ENCODE data around the gene KRTAP2-4.
"Not testable (repeated sequence)": the region's sequence is repeated elsewhere in the genome, so short reads cannot be mapped to it uniquely, and the experiment has no call there.

Gene KRTAP2-4

GRCh38 chr17:41059276-41060051 lies 6.2 kb downstream of the KRTAP2-4 start:
- H3K36me3 Mint-ChIP-seq (ENCODE audit: low read depth); H3K27ac Mint-ChIP-seq; H3K9me3 Mint-ChIP-seq; H3K4me3 Mint-ChIP-seq; DNase-seq; H3K4me1 Mint-ChIP-seq (ENCODE audit: low read depth): not testable (repeated sequence)
- peaks cover 51% of the 10 kb centered on the region for H3K27me3 Mint-ChIP-seq

- Mint-ChIP-seq H3K27me3 (peaks cover 55% of the 10 kb centered on the region), H3K9me3 (no peaks in the 10 kb centered on the region), H3K4me3 (no peak overlapping the region), H3K36me3 (ENCODE audit: low read depth) (no peaks in the 10 kb centered on the region), H3K27ac (no peak overlapping the region), H3K4me1 (ENCODE audit: low read depth) (no peaks in the 10 kb centered on the region)
- no peak for DNase-seq
These were observed 6.9 kb downstream of the KRTAP2-4 start for GRCh38 chr17:41058741-41059140.

DNA sequence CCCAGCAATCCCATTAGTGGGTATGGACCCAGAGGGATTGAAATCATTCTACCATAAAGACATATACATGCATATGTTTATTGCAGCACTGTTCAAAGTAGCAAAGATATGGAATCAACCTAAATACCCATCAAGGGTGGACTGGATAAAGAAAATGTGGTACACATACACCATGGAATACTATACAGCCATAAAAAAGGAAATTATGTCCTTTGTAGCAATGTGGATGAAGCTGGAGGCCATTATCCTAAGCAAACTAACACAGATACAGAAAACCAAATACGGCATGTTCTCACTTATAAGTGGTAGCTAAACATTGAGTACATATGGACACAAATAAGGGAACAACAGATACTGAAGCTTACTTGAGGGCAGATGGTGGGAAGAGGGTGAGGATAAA lies 8.1 kb downstream of the KRTAP2-4 start:
- no peaks in the 10 kb centered on the region for H3K4me1 Mint-ChIP-seq (ENCODE audit: low read depth)
- H3K4me3 Mint-ChIP-seq = no peak overlapping the region
- no peaks in the 10 kb centered on the region for H3K9me3 Mint-ChIP-seq
- no peak for DNase-seq
- no peak overlapping the region for H3K27ac Mint-ChIP-seq
- no peaks in the 10 kb centered on the region for H3K36me3 Mint-ChIP-seq (ENCODE audit: low read depth)
- H3K27me3 Mint-ChIP-seq = peaks cover 56% of the 10 kb centered on the region

GRCh38 chr17:41055130-41055529 lies 10.5 kb downstream of the KRTAP2-4 start, which contains the start of gene KRTAP2-2:
TSS of gene KRTAP2-2 (minus strand) at chr17:41055230. CDS start at chr17:41055211, 19 bp downstream.
- not testable (repeated sequence) for DNase-seq; H3K27ac Mint-ChIP-seq; H3K9me3 Mint-ChIP-seq; H3K4me3 Mint-ChIP-seq; H3K4me1 Mint-ChIP-seq (ENCODE audit: low read depth); H3K36me3 Mint-ChIP-seq (ENCODE audit: low read depth)
- H3K27me3 Mint-ChIP-seq = peaks cover 53% of the 10 kb centered on the region

GRCh38 chr17:41054556-41054955 lies 11.1 kb downstream of the KRTAP2-4 start:
- not testable (repeated sequence) for H3K9me3 Mint-ChIP-seq; H3K4me3 Mint-ChIP-seq; DNase-seq; H3K4me1 Mint-ChIP-seq (ENCODE audit: low read depth); H3K27ac Mint-ChIP-seq; H3K36me3 Mint-ChIP-seq (ENCODE audit: low read depth)
- peaks cover 54% of the 10 kb centered on the region for H3K27me3 Mint-ChIP-seq

DNA sequence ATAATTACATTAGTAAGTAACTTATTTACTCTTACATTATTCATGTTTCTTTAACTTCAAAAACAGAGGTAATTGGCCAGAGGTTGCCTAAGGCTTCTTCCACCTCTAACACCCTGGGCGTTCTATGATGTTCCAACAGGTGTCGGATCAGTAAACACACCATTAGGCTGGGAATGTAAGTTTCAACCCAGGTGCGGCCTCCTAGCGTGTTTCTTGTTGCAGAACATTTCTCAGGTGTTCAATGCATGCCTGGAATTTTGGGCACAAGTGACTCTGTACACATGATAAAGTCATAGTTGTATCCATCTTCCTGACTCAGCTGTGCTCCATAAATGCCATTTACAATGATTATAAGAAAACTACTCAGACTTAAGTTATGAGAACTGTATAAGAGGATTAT lies 11.7 kb downstream of the KRTAP2-4 start:
- DNase-seq = no peak
- no peaks in the 10 kb centered on the region for H3K36me3 Mint-ChIP-seq (ENCODE audit: low read depth)

GRCh38 chr17:41052566-41052965 lies 13.1 kb downstream of the KRTAP2-4 start:
- Mint-ChIP-seq H3K27ac (no peak overlapping the region), H3K27me3 (peaks cover 47% of the 10 kb centered on the region), H3K4me1 (ENCODE audit: low read depth) (no peaks in the 10 kb centered on the region), H3K36me3 (ENCODE audit: low read depth) (no peaks in the 10 kb centered on the region), H3K9me3 (no peaks in the 10 kb centered on the region), H3K4me3 (no peak overlapping the region)
- DNase-seq = no peak

More for the DNA sequence above, 11.7 kb downstream of the KRTAP2-4 start:
- Mint-ChIP-seq H3K27me3 (peaks cover 50% of the 10 kb centered on the region), H3K27ac (no peak overlapping the region), H3K4me3 (no peak overlapping the region), H3K4me1 (ENCODE audit: low read depth) (no peaks in the 10 kb centered on the region), H3K9me3 (no peaks in the 10 kb centered on the region)

DNA sequence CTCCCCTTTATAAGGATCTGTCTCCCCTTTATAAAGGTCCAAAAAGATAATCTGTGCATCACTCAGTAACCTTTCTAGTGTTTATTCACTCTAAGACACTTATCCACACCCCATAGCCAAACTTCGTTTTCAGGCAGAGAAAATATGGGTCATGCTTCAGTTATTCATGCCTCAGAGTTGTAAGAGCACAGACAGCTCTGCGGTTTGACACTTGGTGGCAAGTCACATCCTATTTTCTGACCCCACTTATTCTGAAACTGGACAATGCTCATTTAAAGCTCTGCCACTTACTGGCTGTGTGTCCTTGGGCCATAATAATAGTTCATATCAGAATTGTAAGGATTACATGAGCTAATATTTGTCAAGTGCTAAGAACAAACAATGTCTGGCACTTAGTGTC lies 16.6 kb downstream of the KRTAP2-4 start:
- no peaks in the 10 kb centered on the region for H3K9me3 Mint-ChIP-seq
- DNase-seq = no peak
- peaks cover 38% of the 10 kb centered on the region for H3K27me3 Mint-ChIP-seq

DNA sequence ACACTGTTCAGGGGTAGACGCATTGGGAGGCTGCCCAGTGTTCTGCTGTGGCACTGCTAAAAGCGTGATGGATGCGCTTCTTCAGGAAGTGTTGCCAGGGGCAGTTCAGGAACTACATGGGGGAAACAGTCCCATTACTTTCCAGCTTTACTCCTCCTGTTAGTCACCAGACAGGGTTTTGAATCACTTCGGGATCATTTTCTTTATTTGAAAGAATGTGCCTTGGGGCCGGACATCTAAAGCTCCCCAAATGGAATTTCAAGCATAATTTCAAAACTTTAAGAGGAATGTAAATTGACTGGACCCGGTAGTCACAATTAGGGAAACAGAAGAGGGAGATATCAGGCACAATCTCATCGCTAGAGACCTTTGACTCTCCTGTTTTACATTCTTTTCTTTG lies 17.2 kb downstream of the KRTAP2-4 start:
- Mint-ChIP-seq H3K27me3 (peaks cover 35% of the 10 kb centered on the region), H3K9me3 (peaks cover 3% of the 10 kb centered on the region), H3K4me3 (no peak overlapping the region), H3K27ac (no peak overlapping the region), H3K36me3 (ENCODE audit: low read depth) (no peaks in the 10 kb centered on the region), H3K4me1 (ENCODE audit: low read depth) (no peaks in the 10 kb centered on the region)
- no peak for DNase-seq

More for the DNA sequence above, 16.6 kb downstream of the KRTAP2-4 start:
- Mint-ChIP-seq H3K4me3 (no peak overlapping the region), H3K27ac (no peak overlapping the region), H3K4me1 (ENCODE audit: low read depth) (no peaks in the 10 kb centered on the region), H3K36me3 (ENCODE audit: low read depth) (no peaks in the 10 kb centered on the region)

GRCh38 chr17:41046735-41047465 lies 18.8 kb downstream of the KRTAP2-4 start, which contains the start of gene KRTAP2-1:
TSS of gene KRTAP2-1 (minus strand) at chr17:41047316. CDS start at chr17:41047267, 49 bp downstream.
- not testable (repeated sequence) for H3K4me1 Mint-ChIP-seq (ENCODE audit: low read depth); H3K4me3 Mint-ChIP-seq; H3K36me3 Mint-ChIP-seq (ENCODE audit: low read depth); DNase-seq; H3K9me3 Mint-ChIP-seq; H3K27ac Mint-ChIP-seq
- H3K27me3 Mint-ChIP-seq = peaks cover 29% of the 10 kb centered on the region

- Mint-ChIP-seq H3K9me3 (peaks cover 10% of the 10 kb centered on the region), H3K27ac (no peak overlapping the region), H3K27me3 (peaks cover 27% of the 10 kb centered on the region), H3K4me3 (no peak overlapping the region), H3K4me1 (ENCODE audit: low read depth) (no peaks in the 10 kb centered on the region), H3K36me3 (ENCODE audit: low read depth) (no peaks in the 10 kb centered on the region)
- no peak for DNase-seq
These were observed 22.7 kb downstream of the KRTAP2-4 start for GRCh38 chr17:41042953-41043352.

GRCh38 chr17:41040783-41041571 lies 24.7 kb downstream of the KRTAP2-4 start, which contains the start of gene KRTAP1-1:
TSS of gene KRTAP1-1 (minus strand) at chr17:41041450. CDS start at chr17:41041397, 53 bp downstream.
- not testable (repeated sequence) for H3K4me3 Mint-ChIP-seq; H3K4me1 Mint-ChIP-seq (ENCODE audit: low read depth); H3K27ac Mint-ChIP-seq; DNase-seq; H3K36me3 Mint-ChIP-seq (ENCODE audit: low read depth); H3K9me3 Mint-ChIP-seq
- H3K27me3 Mint-ChIP-seq = peaks cover 26% of the 10 kb centered on the region

GRCh38 chr17:41037853-41038350 lies 27.8 kb downstream of the KRTAP2-4 start:
- Mint-ChIP-seq H3K27me3 (peaks cover 33% of the 10 kb centered on the region), H3K4me1 (ENCODE audit: low read depth) (no peaks in the 10 kb centered on the region), H3K27ac (no peak overlapping the region), H3K4me3 (no peak overlapping the region), H3K9me3 (peaks cover 3% of the 10 kb centered on the region), H3K36me3 (ENCODE audit: low read depth) (no peaks in the 10 kb centered on the region)
- no peak for DNase-seq

DNA sequence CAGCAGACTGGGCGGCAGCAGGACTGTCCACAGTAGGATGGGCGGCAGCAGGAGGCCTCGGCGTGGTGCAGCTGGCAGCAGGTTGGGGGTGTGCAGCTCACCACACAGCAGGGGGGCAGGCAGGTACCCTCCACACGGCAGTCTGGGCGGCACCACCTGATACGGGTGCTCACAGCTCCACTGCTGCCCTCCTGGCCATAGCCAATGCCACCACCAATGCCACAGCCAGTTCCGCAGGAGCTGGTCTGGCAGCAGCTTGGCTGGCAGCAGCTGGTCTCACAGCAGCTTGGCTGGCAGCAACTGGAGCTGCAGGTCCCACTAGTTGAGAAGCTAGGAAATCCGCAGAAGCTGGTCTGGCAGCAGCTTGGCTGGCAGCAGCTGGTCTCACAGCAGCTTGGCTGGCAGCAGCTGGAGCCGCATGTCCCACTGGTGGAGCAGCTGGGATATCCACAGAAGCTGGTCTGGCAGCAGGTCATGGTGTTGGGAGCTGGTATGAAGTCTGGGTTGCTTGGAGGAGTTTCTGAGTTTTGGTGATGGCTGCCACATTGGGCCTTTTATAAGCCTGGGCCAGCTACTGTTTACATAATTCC lies 31.2 kb downstream of the KRTAP2-4 start, which contains the start of gene KRTAP1-3:
Gene KRTAP1-3, minus strand, starts transcription at position 529 of the 590 bp plus-strand sequence. Its CDS starts 53 bp downstream, at position 476.
- H3K4me3 Mint-ChIP-seq; H3K27ac Mint-ChIP-seq; DNase-seq; H3K9me3 Mint-ChIP-seq; H3K36me3 Mint-ChIP-seq (ENCODE audit: low read depth); H3K4me1 Mint-ChIP-seq (ENCODE audit: low read depth): not testable (repeated sequence)
- peaks cover 41% of the 10 kb centered on the region for H3K27me3 Mint-ChIP-seq
